GM15510 (cell line): Measurements from ENCODE around the gene ALPL.

Source experiments
- POLR2A ChIP-seq: IDR thresholded peaks from 3 replicates; pipeline ENCODE4 v1.6.1; 2011; ENCODE audit warnings: borderline replicate concordance; ENCODE audit not compliant: insufficient read length; ENCODE audit errors: extremely low read depth

ALPL gene

GRCh38 chr1:21573971-21574465 is 64.8 kb downstream of the ALPL start:
- no peak for TF ChIP-seq POLR2A

- TF ChIP-seq POLR2A, result no peak
Observed at GRCh38 chr1:21574466-21575151, 65.4 kb downstream of the ALPL start.

GRCh38 chr1:21575351-21575942 is 66.2 kb downstream of the ALPL start:
- no peak for TF ChIP-seq POLR2A

GRCh38 chr1:21576031-21576797 is 67.0 kb downstream of the ALPL start:
- TF ChIP-seq POLR2A, result no peak

- TF ChIP-seq POLR2A, result no peak
Observed at GRCh38 chr1:21576798-21577187, 67.6 kb downstream of the ALPL start.

- no peak for TF ChIP-seq POLR2A
Observed at GRCh38 chr1:21577324-21577723, 68.1 kb downstream of the ALPL start.

GRCh38 chr1:21577933-21578332 is 68.7 kb downstream of the ALPL start:
- TF ChIP-seq POLR2A, result no peak

- no peak for TF ChIP-seq POLR2A
Observed at GRCh38 chr1:21579791-21580190, 70.6 kb downstream of the ALPL start.

GRCh38 chr1:21584096-21584495 is 74.9 kb downstream of the ALPL start:
- no peak for TF ChIP-seq POLR2A

GRCh38 chr1:21585037-21585436 is 75.8 kb downstream of the ALPL start:
- no peak for TF ChIP-seq POLR2A

- no peak for TF ChIP-seq POLR2A
Observed at GRCh38 chr1:21586222-21586621, 77.0 kb downstream of the ALPL start.

GRCh38 chr1:21586846-21587601 is 77.8 kb downstream of the ALPL start:
- no peak for TF ChIP-seq POLR2A

GRCh38 chr1:21587602-21587953 is 78.4 kb downstream of the ALPL start:
- no peak for TF ChIP-seq POLR2A

GRCh38 chr1:21589618-21590017 is 80.4 kb downstream of the ALPL start:
- TF ChIP-seq POLR2A, result no peak
